Measurements from ENCODE around the gene SMG6. TPM values are rescaled to one million over a fixed set of nuclear protein-coding genes. Genes with fewer than 3 reads are reported as not detected.
A peak's percentile ranks its signal among the peaks of the same experiment; 100 is the strongest.

The SMG6 gene
- total and polyA plus RNA-seq, 2 donors (not counting 1 experiment from before 2014, with no cell fraction given): 10.6 to 35.5 TPM

DNA sequence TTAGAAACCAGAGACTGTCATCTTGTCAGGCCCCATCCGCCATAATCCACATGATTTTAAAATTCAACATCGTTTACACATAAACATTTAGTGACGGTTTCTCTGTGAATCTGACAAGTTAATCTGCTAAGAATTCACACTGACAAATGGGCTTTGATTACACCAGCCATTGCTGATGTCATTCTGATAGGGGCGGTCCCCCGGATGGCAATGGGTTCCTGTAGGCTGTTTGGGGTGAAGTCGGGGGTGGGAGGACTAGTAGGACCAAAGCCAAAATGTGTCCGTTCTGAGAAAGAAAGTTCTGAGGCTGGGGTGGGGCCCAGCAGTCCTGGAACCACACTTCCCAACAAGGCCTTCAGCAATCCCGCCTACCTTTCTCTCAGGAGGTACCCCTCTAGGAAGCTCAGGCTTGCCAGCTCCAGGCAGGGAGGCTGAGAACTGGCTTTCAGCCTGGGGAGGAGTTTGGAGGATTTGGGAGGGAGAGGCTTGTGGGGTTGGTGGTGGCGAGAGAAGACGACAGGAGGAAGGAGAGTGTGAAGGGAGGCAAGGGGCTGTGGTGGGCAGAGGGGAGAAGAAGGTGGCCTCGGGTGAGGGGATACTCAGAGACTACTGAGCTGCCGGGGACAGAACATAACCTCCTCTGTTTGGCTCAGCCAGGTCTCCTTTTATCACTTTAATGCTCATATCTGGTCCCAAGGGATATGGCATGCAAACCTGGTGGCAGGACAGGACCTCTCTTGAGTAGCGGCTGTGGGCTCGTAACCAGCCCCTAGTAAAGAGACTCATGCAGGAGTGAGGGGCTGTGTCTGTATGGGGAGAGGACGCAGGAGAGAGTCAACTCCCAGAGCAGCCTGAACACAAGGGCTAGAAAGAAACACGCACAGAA, 240.1 kb downstream of the SMG6 start:
- Mint-ChIP-seq H3K4me1 (peaks cover 48% of the 10 kb centered on the region), H3K9me3 (ENCODE audit: insufficient read depth) (no peaks in the 10 kb centered on the region), H3K27ac (peak overlapping the region; percentile 86), H3K27me3 (no peaks in the 10 kb centered on the region), H3K4me3 (peak overlapping the region; percentile 43)
- H3K36me3 ChIP-seq (replicated peaks in 1 of 2; ENCODE audit: control extremely low read depth in 1 of 2, control insufficient read depth in 1 of 2, extremely low read depth in 1 of 2, insufficient read depth in 2 of 2, low read length in 1 of 2): peaks cover 0 to 22% of the 10 kb centered on the region in 2 experiments
- H3K9ac ChIP-seq (ENCODE audit: low read length): no peak overlapping the region
- H3K27ac ChIP-seq (ENCODE audit: low read length in 2 of 2): peak overlapping the region in 1 of 2 donors; percentile 64
- WGBS (ENCODE audit: insufficient coverage): 46% methylated on average over 8 of the region's 16 CpGs
- H3K27me3 ChIP-seq (replicated peaks in 1 of 4; ENCODE audit: control extremely low read depth in 1 of 4, control insufficient read depth in 3 of 4, insufficient read depth in 4 of 4, low read length in 3 of 4): peaks cover 0 to 9% (median 2%) of the 10 kb centered on the region in 4 experiments
- H3K9me3 ChIP-seq (ENCODE audit: control extremely low read depth in 1 of 3, control insufficient read depth in 2 of 3, insufficient read depth in 1 of 3, low read length in 2 of 3): no peaks in the 10 kb centered on the region
- peaks cover 33 to 44% of the 10 kb centered on the region in 2 donors for H3K4me1 ChIP-seq (ENCODE audit: control insufficient read depth in 2 of 2, insufficient read depth in 2 of 2, low read length in 2 of 2)
- H3K4me3 ChIP-seq (ENCODE audit: control extremely low read depth in 1 of 5, extremely low read depth in 1 of 5, insufficient read depth in 1 of 5, low read depth in 2 of 5, low read length in 4 of 5): no peak overlapping the region
- H4K20me1 ChIP-seq (ENCODE audit: control insufficient read depth, insufficient read depth, low read length, poor library complexity, severe bottlenecking): peaks cover 5% of the 10 kb centered on the region
- CTCF ChIA-PET: interaction anchor here (0.8 to 3.8 kb wide), 8 partner anchors 8 to 181 kb away, joined by 3 to 17 read pairs (median 4); partner anchors contain the start of gene HIC1
- POLR2A ChIA-PET: interaction anchor here (0.5 to 0.6 kb wide), 2 partner anchors 24 to 27 kb away, joined by 3 to 6 read pairs; no protein-coding TSS in a partner anchor
- DNase-seq: peak; percentile 38
- ATAC-seq (ENCODE audit: low read depth): peak; percentile 5
- intact Hi-C loops (cut with micrococcal nuclease): no loop called here
- no peaks in the 10 kb centered on the region for H3K79me2 ChIP-seq (ENCODE audit: control insufficient read depth, insufficient read depth, low read length)
- TF ChIP-seq, protein P1, sequence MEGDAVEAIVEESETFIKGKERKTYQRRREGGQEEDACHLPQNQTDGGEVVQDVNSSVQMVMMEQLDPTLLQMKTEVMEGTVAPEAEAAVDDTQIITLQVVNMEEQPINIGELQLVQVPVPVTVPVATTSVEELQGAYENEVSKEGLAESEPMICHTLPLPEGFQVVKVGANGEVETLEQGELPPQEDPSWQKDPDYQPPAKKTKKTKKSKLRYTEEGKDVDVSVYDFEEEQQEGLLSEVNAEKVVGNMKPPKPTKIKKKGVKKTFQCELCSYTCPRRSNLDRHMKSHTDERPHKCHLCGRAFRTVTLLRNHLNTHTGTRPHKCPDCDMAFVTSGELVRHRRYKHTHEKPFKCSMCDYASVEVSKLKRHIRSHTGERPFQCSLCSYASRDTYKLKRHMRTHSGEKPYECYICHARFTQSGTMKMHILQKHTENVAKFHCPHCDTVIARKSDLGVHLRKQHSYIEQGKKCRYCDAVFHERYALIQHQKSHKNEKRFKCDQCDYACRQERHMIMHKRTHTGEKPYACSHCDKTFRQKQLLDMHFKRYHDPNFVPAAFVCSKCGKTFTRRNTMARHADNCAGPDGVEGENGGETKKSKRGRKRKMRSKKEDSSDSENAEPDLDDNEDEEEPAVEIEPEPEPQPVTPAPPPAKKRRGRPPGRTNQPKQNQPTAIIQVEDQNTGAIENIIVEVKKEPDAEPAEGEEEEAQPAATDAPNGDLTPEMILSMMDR (IDR thresholded peaks at IDR 0.05): no peak
- no peak for TF ChIP-seq EZH2 (IDR thresholded peaks at IDR 0.05; ENCODE audit: borderline replicate concordance, insufficient read depth, low read depth, low read length, poor library complexity, severe bottlenecking)
- H2AFZ ChIP-seq (ENCODE audit: insufficient read depth, low read depth, low read length, poor library complexity, severe bottlenecking): no peak overlapping the region
- H3K4me2 ChIP-seq (replicated peaks; ENCODE audit: low read depth, low read length, poor library complexity, severe bottlenecking): peak overlapping the region; percentile 39

All from B cell (primary cell).